GM21360 (cell line): ENCODE data around the gene HP1BP3.
A peak's percentile ranks its signal among the peaks of the same experiment; 100 is the strongest.
"Not testable (repeated sequence)": the region's sequence is repeated elsewhere in the genome, so short reads cannot be mapped to it uniquely, and the experiment has no call there.

ENCODE experiments used
- ATAC-seq: cut with Tn5 transposase; IDR thresholded peaks from one replicate; pipeline ENCODE4 v1.9.1; 2021; ENCODE audit warnings: mild to moderate bottlenecking, moderate library complexity; ENCODE audit not compliant: unreplicated experiment

The HP1BP3 gene

DNA sequence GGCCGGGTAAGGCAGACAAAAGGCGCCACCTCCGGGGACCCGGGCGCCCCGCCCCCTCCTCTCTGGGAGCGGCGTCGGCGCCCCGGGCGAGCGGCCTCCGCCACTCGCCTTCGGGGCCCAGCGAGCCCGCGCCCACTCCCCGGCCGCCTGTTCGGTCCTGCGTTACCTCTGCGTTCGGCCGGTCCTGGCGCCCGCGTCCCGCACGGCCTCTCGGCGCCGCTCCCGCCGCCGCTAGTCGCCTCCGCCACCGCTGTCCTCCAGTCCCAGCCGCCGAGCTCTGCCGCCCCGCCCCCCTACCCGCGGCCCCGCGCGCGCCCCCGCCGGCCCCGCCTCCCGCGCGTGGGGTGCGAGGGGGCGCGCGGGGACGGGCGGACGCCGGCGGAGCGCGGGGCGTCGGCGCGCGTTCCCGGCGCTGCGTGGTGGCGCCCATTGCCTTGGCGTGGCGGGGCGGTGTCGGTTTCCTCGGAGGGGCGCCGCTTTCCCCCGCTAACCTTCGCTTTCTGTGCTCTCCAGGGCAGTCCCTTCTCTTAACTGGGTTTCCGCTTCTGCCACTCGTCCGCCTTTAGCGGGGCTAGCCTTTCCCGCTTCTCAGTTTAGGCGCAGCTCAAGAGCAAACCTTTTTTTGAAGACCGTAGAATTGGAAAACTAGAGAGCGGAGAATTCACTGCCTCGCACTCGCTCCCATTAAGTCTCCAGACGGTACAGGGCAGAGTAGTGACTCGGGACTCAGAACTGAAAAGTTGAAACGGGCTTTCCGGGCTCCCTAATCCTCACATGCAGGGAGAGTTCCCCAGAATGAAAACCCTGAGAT lies at the start of gene HP1BP3:
Gene HP1BP3 (minus strand): TSS at position 279 of the 811 bp plus-strand sequence. CDS start 6,867 bp downstream, outside the sequence.
- ATAC-seq = peak; percentile 52

GRCh38 chr1:20836230-20836629 lies 49.1 kb upstream of the HP1BP3 start:
- no peak for ATAC-seq

- no peak for ATAC-seq
Measured at GRCh38 chr1:20834780-20835179, 47.7 kb upstream of the HP1BP3 start.

- ATAC-seq = no peak
Measured at GRCh38 chr1:20834192-20834591, 47.1 kb upstream of the HP1BP3 start.

DNA sequence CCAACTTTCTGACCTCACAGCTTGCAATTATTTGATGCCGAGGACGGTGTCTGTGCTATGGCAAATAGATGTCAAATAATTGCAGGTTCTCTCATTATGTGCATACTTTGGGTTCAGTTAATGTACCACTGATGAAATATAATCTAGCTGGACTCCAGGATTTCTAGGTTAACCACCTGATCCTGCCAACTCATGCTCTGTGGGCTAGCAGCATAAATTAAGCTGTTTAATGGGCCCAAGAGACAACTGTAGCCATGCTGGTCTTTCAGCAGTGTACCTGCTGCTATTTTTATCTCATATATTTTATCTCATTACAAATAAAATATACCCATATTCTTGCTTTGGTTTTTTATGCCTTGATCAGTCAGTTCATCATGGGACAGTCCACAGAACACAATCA lies 43.3 kb upstream of the HP1BP3 start:
- no peak for ATAC-seq

DNA sequence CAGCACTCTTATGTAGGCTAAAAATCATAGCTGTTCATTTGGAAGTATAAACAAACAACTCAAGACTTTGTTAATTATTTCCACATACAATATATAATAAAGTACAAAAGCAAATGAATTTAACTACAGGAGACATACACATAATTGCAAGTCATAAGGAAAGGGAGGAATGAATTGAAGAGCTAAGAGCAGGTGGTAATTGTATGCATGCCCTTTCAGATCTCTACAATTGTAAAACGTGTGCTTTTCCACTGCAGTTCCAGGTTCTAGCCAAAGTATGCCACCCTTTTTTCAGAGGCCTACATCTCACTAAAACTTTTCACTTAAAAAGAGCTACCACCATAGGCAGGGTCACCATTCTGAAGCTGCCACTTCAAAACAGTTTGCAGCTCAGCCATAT lies 42.8 kb upstream of the HP1BP3 start:
- no peak for ATAC-seq

- ATAC-seq = no peak
Measured at GRCh38 chr1:20829531-20829930, 42.4 kb upstream of the HP1BP3 start.

DNA sequence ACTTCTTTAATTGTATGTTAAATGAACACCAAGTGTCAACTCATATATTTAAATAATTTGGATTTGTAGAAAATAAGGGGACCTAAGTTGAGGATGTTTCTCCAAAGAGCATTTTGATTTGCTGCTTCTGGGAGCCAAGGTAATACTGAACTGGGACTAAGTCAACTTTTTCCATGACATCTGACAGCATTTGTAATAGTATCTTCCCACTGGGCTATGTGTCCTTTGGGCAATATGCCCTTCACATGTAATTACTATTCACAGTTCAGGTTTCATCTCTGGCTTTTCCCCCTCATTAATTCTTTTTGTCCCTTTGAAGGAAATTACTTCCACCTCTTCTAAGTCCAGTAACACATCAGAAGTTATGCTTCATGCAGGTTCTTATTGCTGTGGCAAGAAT lies 36.7 kb upstream of the HP1BP3 start:
- ATAC-seq = no peak

DNA sequence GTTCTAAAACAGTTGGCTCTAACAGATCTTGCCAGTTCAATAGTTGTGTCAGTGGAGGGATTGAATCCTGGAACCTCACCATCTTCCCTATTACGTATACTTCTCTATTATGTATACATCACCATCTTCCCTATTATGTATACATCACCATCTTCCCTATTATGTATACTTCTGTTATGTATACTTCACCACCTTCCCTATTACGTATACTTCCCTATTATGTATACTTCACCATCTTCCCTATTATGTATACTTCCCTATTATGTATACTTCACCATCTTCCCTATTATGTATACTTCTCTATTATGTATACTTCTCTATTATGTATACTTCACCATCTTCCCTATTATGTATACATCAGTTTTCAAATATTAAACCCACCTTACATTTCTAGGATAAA lies 34.4 kb upstream of the HP1BP3 start:
- no peak for ATAC-seq

GRCh38 chr1:20819818-20820217 lies 32.7 kb upstream of the HP1BP3 start:
- ATAC-seq = no peak

- no peak for ATAC-seq
Measured at GRCh38 chr1:20814534-20814871, 27.4 kb upstream of the HP1BP3 start.

GRCh38 chr1:20811916-20812315 lies 24.8 kb upstream of the HP1BP3 start:
- ATAC-seq = no peak

- no peak for ATAC-seq
Measured at GRCh38 chr1:20793236-20793635, 6.1 kb upstream of the HP1BP3 start.

GRCh38 chr1:20792196-20792595 lies 5.1 kb upstream of the HP1BP3 start:
- ATAC-seq = no peak

- ATAC-seq = no peak
Measured at GRCh38 chr1:20790785-20791184, 3.7 kb upstream of the HP1BP3 start.

DNA sequence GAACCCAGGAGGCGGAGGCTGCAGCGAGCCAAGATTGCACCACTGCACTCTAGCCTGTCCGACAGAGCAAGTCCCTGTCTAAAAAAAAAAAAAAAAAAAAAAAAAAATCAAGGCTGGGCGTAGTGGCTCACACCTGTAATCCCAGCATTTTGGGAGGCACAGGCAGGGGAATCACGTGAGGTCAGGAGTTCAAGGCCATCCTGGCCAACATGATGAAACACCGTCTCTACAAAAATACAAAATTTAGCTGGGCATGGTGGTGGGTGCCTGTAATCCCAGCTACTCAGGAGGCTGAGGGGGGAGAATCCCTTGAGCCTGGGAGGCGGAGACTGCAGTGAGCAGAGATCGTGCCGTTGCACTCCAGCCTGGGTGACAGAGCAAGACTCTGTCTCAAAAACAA lies 2.5 kb upstream of the HP1BP3 start:
- not testable (repeated sequence) for ATAC-seq

- ATAC-seq = no peak
Measured at GRCh38 chr1:20787840-20788795, 1.0 kb upstream of the HP1BP3 start.

DNA sequence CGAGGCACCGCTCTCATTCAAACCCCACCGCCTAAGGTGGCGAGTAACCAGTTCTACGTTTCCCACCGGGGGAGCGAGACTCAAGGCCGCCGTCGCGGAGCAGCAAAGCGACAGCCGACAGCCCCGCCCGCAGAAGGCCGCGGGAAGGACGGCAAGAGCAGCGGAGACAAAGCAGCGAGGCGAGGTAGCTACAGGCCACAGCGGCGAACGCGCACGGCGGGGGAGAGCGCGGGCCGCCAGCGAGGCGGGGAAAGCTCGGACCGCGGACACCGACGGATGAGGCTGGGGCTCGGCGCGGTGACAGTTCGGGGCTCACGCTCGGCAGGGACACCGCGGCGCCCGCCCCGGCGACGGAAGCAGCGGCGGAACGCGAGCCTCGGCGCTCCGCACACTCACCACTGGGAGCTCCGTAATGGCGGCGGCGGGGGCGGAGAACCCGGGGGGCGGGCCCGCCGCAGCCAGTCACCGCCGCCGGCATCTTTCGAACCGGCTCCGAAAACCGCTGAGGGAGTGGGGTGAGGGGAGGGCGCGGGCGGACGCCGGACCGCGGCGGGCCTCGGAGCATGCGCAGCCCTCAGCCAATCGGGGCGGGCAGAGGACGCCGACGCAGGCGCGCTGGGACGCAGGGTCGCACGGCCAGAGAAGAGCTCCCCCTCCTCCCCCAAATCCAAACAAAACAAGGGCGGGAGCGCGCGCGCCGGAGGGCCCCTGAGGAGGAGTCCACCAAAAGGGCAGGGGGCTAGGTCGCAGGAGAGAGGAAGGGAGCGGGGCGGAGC lies 666 bp downstream of the HP1BP3 start:
- ATAC-seq = peak; percentile 69

DNA sequence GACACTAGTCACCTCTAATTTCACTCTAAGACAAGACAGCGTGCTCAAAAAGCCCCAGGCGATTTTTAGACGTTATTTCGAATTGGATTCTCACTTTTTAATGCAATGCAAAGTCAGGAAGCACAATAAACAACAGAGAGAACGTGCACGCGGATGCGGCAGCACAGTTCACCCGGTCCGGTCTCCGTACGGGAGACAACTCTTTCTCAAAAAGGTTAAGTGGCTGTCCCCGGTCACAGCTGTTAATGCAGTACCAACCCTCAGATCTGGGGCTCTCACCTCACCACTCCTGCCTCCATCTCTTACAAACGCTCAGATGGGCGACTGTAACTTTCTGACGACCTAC lies 1.2 kb downstream of the HP1BP3 start:
- ATAC-seq = no peak

GRCh38 chr1:20775700-20776099 lies 11.4 kb downstream of the HP1BP3 start:
- ATAC-seq = no peak

DNA sequence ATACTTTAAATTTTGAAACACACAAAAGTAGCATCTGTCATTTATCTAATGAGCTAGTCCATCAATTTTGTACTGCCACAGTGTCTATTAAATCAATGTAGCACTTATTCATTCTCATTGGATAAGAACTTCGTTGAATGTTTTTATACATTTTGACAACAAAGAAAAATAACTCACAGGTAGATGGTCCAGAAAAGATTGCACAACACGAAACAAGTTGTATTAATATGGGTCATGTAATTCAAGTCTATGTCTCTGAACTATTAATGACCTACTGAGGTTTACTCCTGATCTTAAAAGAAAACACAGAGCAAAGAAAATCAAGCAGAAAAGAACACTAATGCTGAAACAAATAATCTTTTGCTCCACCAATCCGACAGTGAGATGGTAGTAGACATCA lies 15.3 kb downstream of the HP1BP3 start:
- ATAC-seq = no peak
